Esophagus squamous epithelium (tissue), 5 donors: ENCODE data around the gene PCDHB1. TPM values are rescaled to one million over a fixed set of nuclear protein-coding genes. Genes with fewer than 3 reads are reported as not detected.

Source experiments
- DNase-seq: peaks from one replicate; lab custom pipeline; 2025; lab: John Stamatoyannopoulos, UW
- H3K27ac ChIP-seq, 4 donors: fragments of 200-600 bp; sonication (generic); one replicate each; pipeline ENCODE4 v1.5.1; 2016 to 2019; ENCODE audit warnings: mild to moderate bottlenecking in 1 of 4
- H3K27me3 ChIP-seq, 4 donors: fragments of 200-600 bp; sonication (generic); 1 replicate in 3 of 4; 2 replicates in 1 of 4; pipeline versions ENCODE4 v1.5.1 to v1.6.0; 2017 to 2021; ENCODE audit warnings: antibody characterized with exemption in 1 of 4
- H3K36me3 ChIP-seq, 3 donors: fragments of 200-600 bp; sonication (generic); one replicate each; pipeline ENCODE4 v1.5.1; 2016 to 2019
- H3K4me1 ChIP-seq, 3 donors: fragments of 200-600 bp; sonication (generic); one replicate each; pipeline ENCODE4 v1.5.1; 2017 to 2019
- H3K4me3 ChIP-seq, 4 donors: fragments of 200-600 bp; sonication (generic); 1 replicate in 3 of 4; 2 replicates in 1 of 4; pipeline ENCODE4 v1.5.1; 2016 to 2019; ENCODE audit warnings: mild to moderate bottlenecking in 2 of 4, moderate library complexity in 1 of 4
- H3K9me3 ChIP-seq, 3 donors: fragments of 200-600 bp; sonication (generic); one replicate each; pipeline ENCODE4 v1.5.1; 2016 to 2019
- POLR2A ChIP-seq, 4 donors: fragments of 450-650 bp; IDR thresholded peaks; one replicate each; pipeline ENCODE4 v1.6.1; 2017; ENCODE audit warnings: antibody characterized with exemption in 4 of 4, mild to moderate bottlenecking in 4 of 4, moderate library complexity in 3 of 4
- WGBS, 2 donors: methylation state at CpG; one replicate each; pipeline ENCODE4 v1.1.5; 2018; 5-methylcytosine and 5-hydroxymethylcytosine counted together
- intact Hi-C: fragments of 100-400 bp; cut with DNase I; formaldehyde crosslinking; loops from one replicate; pipeline ENCODE4 v1.15.0; 2022
- total RNA-seq, 4 donors: library from RNA; depleted of rRNA; stranded (reverse); fragments of >200 nt; gene quantifications; one replicate each; pipeline ENCODE4 v1.1.0, GENCODE V29; 2016
- TF ChIP-seq, protein P1 (sequence below), 6 experiments: fragments of 450-650 bp in 4 of 6; fragments of 200-600 bp in 2 of 6; sonication (generic) in 2 of 6; IDR thresholded peaks; one replicate each; pipeline ENCODE4 v1.5.1; 2016 to 2019; ENCODE audit warnings: antibody characterized with exemption in 6 of 6, mild to moderate bottlenecking in 4 of 6, moderate library complexity in 4 of 6
- donor health status: DM: yes; HTN: yes; CAD: no.

Gene PCDHB1, protein sequence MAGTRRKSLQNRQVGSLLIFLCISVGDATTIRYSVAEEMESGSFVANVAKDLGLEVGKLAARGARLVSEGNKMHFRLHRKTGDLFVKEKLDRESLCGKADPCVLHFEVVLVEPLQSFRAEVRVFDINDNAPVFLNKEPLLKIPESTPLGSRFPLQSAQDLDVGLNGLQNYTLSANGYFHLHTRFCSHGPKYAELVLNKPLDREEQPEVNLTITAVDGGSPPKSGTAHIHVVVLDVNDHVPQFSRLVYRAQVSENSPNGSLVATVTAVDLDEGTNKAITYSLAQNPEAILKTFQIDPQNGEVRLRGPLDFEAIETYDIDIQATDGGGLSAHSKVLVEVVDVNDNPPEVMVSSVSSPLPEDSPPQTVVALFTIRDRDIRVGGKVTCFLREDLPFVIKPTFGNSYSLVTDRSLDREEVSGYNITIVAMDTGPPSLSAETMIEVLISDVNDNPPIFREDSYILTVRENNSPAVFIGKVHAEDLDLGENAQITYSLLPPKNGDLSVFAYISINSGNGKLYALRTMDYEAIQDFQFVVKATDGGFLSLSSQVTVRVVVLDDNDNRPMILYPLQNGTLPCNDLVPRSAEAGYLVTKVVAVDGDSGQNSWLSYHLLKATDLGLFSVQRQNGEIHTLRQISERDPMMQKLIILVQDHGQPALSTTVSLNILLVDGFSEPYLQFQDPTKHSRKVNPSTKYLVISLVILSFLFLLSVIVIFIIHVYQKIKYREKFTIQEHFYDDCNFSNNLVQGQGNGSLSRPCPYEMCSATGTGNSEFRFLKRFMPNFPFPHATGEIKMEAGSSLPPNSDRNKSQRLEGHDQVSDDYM
- not detected for total RNA-seq

GRCh38 chr5:141050622-141051520 lies at the start of gene PCDHB1:
PCDHB1 (plus strand) TSS chr5:141051374; CDS start chr5:141051471, 97 bp downstream.
- Histone ChIP-seq H3K9me3 (no peaks in the 10 kb centered on the region), H3K27me3 (peaks cover 0 to 60% (median 0%) of the 10 kb centered on the region in 4 donors), H3K4me3 (peak within 1 kb of the TSS; percentile 26 to 64 (median 48)), H3K36me3 (no peaks in the 10 kb centered on the region), H3K27ac (no peak within 1 kb of the TSS), H3K4me1 (peaks cover 0 to 15% (median 0%) of the 10 kb centered on the region in 3 donors)
- WGBS, 2 donors: 17 to 32% methylated on average over 14 to 20 of the region's 20 CpGs
- TF ChIP-seq POLR2A (IDR thresholded peaks at IDR 0.05): no peak
- TF ChIP-seq, protein P1, sequence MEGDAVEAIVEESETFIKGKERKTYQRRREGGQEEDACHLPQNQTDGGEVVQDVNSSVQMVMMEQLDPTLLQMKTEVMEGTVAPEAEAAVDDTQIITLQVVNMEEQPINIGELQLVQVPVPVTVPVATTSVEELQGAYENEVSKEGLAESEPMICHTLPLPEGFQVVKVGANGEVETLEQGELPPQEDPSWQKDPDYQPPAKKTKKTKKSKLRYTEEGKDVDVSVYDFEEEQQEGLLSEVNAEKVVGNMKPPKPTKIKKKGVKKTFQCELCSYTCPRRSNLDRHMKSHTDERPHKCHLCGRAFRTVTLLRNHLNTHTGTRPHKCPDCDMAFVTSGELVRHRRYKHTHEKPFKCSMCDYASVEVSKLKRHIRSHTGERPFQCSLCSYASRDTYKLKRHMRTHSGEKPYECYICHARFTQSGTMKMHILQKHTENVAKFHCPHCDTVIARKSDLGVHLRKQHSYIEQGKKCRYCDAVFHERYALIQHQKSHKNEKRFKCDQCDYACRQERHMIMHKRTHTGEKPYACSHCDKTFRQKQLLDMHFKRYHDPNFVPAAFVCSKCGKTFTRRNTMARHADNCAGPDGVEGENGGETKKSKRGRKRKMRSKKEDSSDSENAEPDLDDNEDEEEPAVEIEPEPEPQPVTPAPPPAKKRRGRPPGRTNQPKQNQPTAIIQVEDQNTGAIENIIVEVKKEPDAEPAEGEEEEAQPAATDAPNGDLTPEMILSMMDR (IDR thresholded peaks at IDR 0.05): no peak
- DNase-seq: no peak
- intact Hi-C loops: no loop called here

DNA sequence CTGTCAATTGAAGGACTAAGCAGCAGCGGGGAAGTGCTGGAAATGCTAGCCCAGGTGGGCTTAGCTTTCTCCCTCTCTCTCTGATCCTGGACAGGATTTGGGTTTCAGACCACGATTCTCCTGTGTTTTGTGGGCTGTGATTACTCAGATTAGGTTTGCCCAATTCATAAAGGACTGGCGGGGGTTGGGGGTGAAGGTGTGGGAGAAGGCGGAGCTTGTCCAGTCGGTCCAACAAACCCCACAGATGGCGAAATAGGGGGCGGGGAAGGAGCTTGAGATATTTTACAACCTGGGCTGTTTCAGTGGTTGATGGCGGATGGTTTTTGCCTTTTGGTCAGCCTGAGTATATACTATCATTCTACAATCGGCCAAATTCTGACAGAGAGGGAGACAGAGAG lies 49.7 kb upstream of the PCDHB1 start:
- TF ChIP-seq, protein P1 (IDR thresholded peaks at IDR 0.05): no peak
- no peak for TF ChIP-seq POLR2A (IDR thresholded peaks at IDR 0.05)
- intact Hi-C loops: no loop called here
- Histone ChIP-seq H3K4me1 (peaks cover 0 to 10% (median 0%) of the 10 kb centered on the region in 3 donors), H3K36me3 (no peaks in the 10 kb centered on the region), H3K4me3 (peak overlapping the region in 3 of 4 donors; percentile 5 to 27 (median 23)), H3K27me3 (peaks cover 0 to 43% (median 0%) of the 10 kb centered on the region in 4 donors), H3K9me3 (no peaks in the 10 kb centered on the region), H3K27ac (no peak overlapping the region)
- DNase-seq: no peak
- 8 to 14% methylated on average over 8 to 9 of the region's 9 CpGs for WGBS, 2 donors

- no peak for DNase-seq
- no peaks in the 10 kb centered on the region for H3K9me3 ChIP-seq
- no peaks in the 10 kb centered on the region for H3K36me3 ChIP-seq
- intact Hi-C loops: no loop called here
- no peak for TF ChIP-seq POLR2A (IDR thresholded peaks at IDR 0.05)
- TF ChIP-seq, protein P1 (IDR thresholded peaks at IDR 0.05): no peak
- H3K4me1 ChIP-seq: peaks cover 0 to 10% (median 0%) of the 10 kb centered on the region in 3 donors
- H3K27ac ChIP-seq: no peak overlapping the region
- H3K4me3 ChIP-seq: peak overlapping the region in 3 of 4 donors; percentile 5 to 27 (median 23)
- peaks cover 0 to 43% (median 0%) of the 10 kb centered on the region in 4 donors for H3K27me3 ChIP-seq
- 6 to 12% methylated on average over 12 to 19 of the region's 19 CpGs for WGBS, 2 donors
These were observed 49.1 kb upstream of the PCDHB1 start for GRCh38 chr5:141001844-141002604.

DNA sequence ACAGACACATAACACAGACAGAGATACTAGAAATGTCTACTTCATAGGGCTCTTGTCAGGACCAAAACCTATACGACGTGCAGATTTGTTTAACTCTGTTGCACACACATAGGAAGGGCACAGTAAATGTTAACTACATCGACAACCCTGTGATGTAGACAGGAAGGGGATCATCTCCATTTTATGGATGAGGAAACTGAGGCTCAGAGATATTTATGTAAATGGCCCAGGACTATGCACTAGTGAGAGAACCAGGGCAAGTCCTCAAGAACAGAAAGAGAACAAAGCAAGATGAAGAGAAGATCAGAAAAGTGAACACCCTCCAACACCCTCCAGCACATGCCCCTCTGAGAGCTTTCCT lies 48.6 kb upstream of the PCDHB1 start:
- intact Hi-C loops: no loop called here
- DNase-seq: no peak
- peaks cover 0 to 43% (median 0%) of the 10 kb centered on the region in 4 donors for H3K27me3 ChIP-seq
- no peak overlapping the region for H3K27ac ChIP-seq
- 70 to 73% methylated on average over 3 of the region's 3 CpGs for WGBS, 2 donors
- no peak for TF ChIP-seq POLR2A (IDR thresholded peaks at IDR 0.05)
- TF ChIP-seq, protein P1 (IDR thresholded peaks at IDR 0.05): no peak
- peaks cover 0 to 10% (median 0%) of the 10 kb centered on the region in 3 donors for H3K4me1 ChIP-seq
- H3K4me3 ChIP-seq: no peak overlapping the region
- H3K9me3 ChIP-seq: no peaks in the 10 kb centered on the region
- H3K36me3 ChIP-seq: no peaks in the 10 kb centered on the region
